ENCODE data around the gene ADAMTS7. TPM values are rescaled to one million over a fixed set of nuclear protein-coding genes. Genes with fewer than 3 reads are reported as not detected.

Gene ADAMTS7
- total and polyA plus RNA-seq, 2 of the 4 experiments (the other 2 are of a cell fraction): 1.4 to 12.6 TPM

GRCh38 chr15:78757636-78757905 is 53.7 kb downstream of the ADAMTS7 start:
- no peak for ATAC-seq (ENCODE audit: low read depth)

More at GRCh38 chr15:78757636-78757905, 53.7 kb downstream of the ADAMTS7 start:
- no peak overlapping the region for H4K91ac ChIP-seq (ENCODE audit: insufficient read depth, low read depth, low read length)
- ChIA-PET CTCF (no interaction called here), POLR2A (ENCODE audit: unreplicated experiment) (no interaction called here)
- H4K5ac ChIP-seq (ENCODE audit: low read depth, low read length): peak overlapping the region; percentile 12; the same call in 1 of the 2 replicates
- no peak overlapping the region for H3K4me3 ChIP-seq (ENCODE audit: insufficient read depth, low read depth, low read length)
- WGBS, 2 experiments (ENCODE audit: extremely low coverage in 2 of 2, insufficient read length in 1 of 2): no CpG with 5 or more reads among the region's 10 CpGs
- peaks cover 18% of the 10 kb centered on the region for H3K4me1 ChIP-seq (ENCODE audit: control insufficient read depth, insufficient read depth, low read length)
- peak overlapping the region; percentile 54 for H2BK5ac ChIP-seq (ENCODE audit: low read depth, low read length, poor library complexity, severe bottlenecking)
- TF ChIP-seq MAFK (IDR thresholded peaks at IDR 0.05; ENCODE audit: low read depth, low read length) (no peak), POLR2A (IDR thresholded peaks at IDR 0.05; ENCODE audit: low read depth, low read length) (no peak), USF2 (IDR thresholded peaks at IDR 0.05; ENCODE audit: low read depth, low read length) (no peak), CHD1 (IDR thresholded peaks at IDR 0.05; ENCODE audit: low read depth, low read length) (no peak), FOS (IDR thresholded peaks at IDR 0.05; ENCODE audit: low read depth, low read length) (no peak), ELK1 (IDR thresholded peaks at IDR 0.05; ENCODE audit: borderline replicate concordance, low read depth, low read length) (no peak), RCOR1 (IDR thresholded peaks at IDR 0.05; ENCODE audit: insufficient replicate concordance, low read length) (no peak)
- 0 out of 2 replicates have a peak overlapping the region, but pooled peaks have one; percentile 8 for H3K23ac ChIP-seq (ENCODE audit: low read depth, low read length)
- H3K4ac ChIP-seq (ENCODE audit: low read depth, low read length): 0 out of 2 replicates have a peak overlapping the region, but pooled peaks have one; percentile 1
- no peaks in the 10 kb centered on the region for H3K79me1 ChIP-seq (ENCODE audit: low read depth in 1 of 2, low read length in 2 of 2)
- peak overlapping the region; percentile 29; the same call in 1 of the 2 replicates for H2AK5ac ChIP-seq (ENCODE audit: low read depth, low read length)
- in situ Hi-C loops (cut with MboI; ENCODE audit: low sequenced_read_pairs): no loop called here
- H4K20me1 ChIP-seq (ENCODE audit: insufficient read depth, low read length): no peaks in the 10 kb centered on the region
- H3K14ac ChIP-seq (replicated peaks; ENCODE audit: low read depth, low read length): no peak overlapping the region
- H4K8ac ChIP-seq (ENCODE audit: low read depth in 2 of 2, low read length in 2 of 2): peak overlapping the region in 1 of 2 experiments; percentile 41; a peak in 2 of 4 replicates
- no peak overlapping the region for H2AK9ac ChIP-seq (replicated peaks; ENCODE audit: low read depth, low read length, poor library complexity)
- H3K9me3 ChIP-seq (ENCODE audit: control insufficient read depth, insufficient read depth, low read length): no peaks in the 10 kb centered on the region
- no peak overlapping the region for H3K27ac ChIP-seq (ENCODE audit: insufficient read depth, low read length)
- H3K36me3 ChIP-seq (ENCODE audit: control insufficient read depth, insufficient read depth, low read length): no peaks in the 10 kb centered on the region; the same call in 1 of the 2 replicates
- no peak overlapping the region for H3K56ac ChIP-seq (ENCODE audit: extremely low read depth, insufficient read depth, low read length)
- no peaks in the 10 kb centered on the region for H3K27me3 ChIP-seq (ENCODE audit: control insufficient read depth, insufficient read depth, low read length)
- no peaks in the 10 kb centered on the region; the same call in 1 of the 2 replicates for H3K9me1 ChIP-seq (ENCODE audit: insufficient read depth, low read length)
- no peak overlapping the region for H3K9ac ChIP-seq (ENCODE audit: low read depth, low read length)
- H2AFZ ChIP-seq (replicated peaks; ENCODE audit: low read length, poor library complexity): no peak overlapping the region
- no TSS peak for BruUV-seq (replicated peaks)
- H3K18ac ChIP-seq (ENCODE audit: low read depth, low read length): no peak overlapping the region
- no peak overlapping the region for H3K4me2 ChIP-seq (ENCODE audit: low read depth, low read length)
- no peak overlapping the region for H2BK120ac ChIP-seq (ENCODE audit: low read depth, low read length)
- DNase-seq: no peak
- no peak overlapping the region for H2BK20ac ChIP-seq (ENCODE audit: low read depth, low read length)
- no peak overlapping the region for H2BK15ac ChIP-seq (ENCODE audit: low read depth, low read length)
- dilution Hi-C loops (cut with HindIII; ENCODE audit: low sequenced_read_pairs, unreplicated experiment): no loop called here
- intact Hi-C loops (cut with micrococcal nuclease): no loop called here

All from IMR-90 (cell line).